ENCODE measurements around the gene SV2C. TPM values are rescaled to one million over a fixed set of nuclear protein-coding genes. Genes with fewer than 3 reads are reported as not detected.

SV2C gene
- total and polyA plus RNA-seq, 2 of the 13 experiments (the other 11 are each of a cell fraction or from before 2014, with no cell fraction given) = not detected

DNA sequence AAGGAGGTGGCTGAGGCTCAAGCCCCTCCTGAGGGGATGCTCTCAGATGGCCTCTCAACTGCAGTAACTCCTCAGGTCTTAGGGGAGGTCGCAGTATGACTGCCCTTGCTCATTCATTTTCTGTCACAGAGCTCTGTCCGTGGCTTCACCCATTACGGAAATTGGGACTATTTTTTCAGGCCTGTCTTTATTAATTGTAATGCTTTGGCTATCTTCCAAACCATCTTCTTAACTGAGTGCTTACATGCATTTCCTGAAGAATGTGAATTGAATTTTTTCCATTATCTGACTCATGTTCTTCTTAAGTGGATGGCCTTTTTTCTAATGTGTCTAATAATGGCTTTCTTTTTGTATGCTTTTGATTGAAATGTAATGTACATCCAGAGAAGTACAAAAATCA, 36.4 kb upstream of the SV2C start:
- Histone ChIP-seq H3K9me3 (ENCODE audit: low read length) (no peaks in the 10 kb centered on the region), H4K20me1 (ENCODE audit: insufficient read depth, low read length) (no peaks in the 10 kb centered on the region), H2AFZ (ENCODE audit: low read length) (no peak overlapping the region), H3K4me3 (replicated peaks in 1 of 3; ENCODE audit: insufficient read depth in 1 of 3, low read depth in 2 of 3, low read length in 3 of 3) (no peak overlapping the region), H3K79me2 (ENCODE audit: insufficient read depth, low read length) (no peaks in the 10 kb centered on the region), H3K9ac (ENCODE audit: insufficient read depth, low read depth, low read length) (no peak overlapping the region), H3K36me3 (replicated peaks in 1 of 2; ENCODE audit: control insufficient read depth in 1 of 2, insufficient read depth in 2 of 2, low read length in 2 of 2) (no peaks in the 10 kb centered on the region), H3K4me2 (ENCODE audit: low read depth, low read length) (no peak overlapping the region), H3K27me3 (ENCODE audit: control insufficient read depth in 1 of 2, insufficient read depth in 2 of 2, low read length in 2 of 2) (no peaks in the 10 kb centered on the region), H3K27ac (ENCODE audit: extremely low read length, insufficient read depth, low read length) (no peak overlapping the region), H3K4me1 (ENCODE audit: insufficient read depth, low read length) (no peaks in the 10 kb centered on the region)
- DNase-seq (ENCODE audit: low spot score) (no peak), ATAC-seq (no peak), FAIRE-seq (no peak)
- POLR2A ChIA-PET = no interaction called here
- WGBS (ENCODE audit: low lambda C conversion rate) = 6% methylated on average over 3 of the region's 3 CpGs
- intact Hi-C loops (cut with micrococcal nuclease; ENCODE audit: unreplicated experiment) = no loop called here
- TF ChIP-seq ZNF431 (CRISPR knock-in tag; IDR thresholded peaks at IDR 0.05; ENCODE audit: borderline replicate concordance, low read depth) = no peak
- TF ChIP-seq, protein P1, sequence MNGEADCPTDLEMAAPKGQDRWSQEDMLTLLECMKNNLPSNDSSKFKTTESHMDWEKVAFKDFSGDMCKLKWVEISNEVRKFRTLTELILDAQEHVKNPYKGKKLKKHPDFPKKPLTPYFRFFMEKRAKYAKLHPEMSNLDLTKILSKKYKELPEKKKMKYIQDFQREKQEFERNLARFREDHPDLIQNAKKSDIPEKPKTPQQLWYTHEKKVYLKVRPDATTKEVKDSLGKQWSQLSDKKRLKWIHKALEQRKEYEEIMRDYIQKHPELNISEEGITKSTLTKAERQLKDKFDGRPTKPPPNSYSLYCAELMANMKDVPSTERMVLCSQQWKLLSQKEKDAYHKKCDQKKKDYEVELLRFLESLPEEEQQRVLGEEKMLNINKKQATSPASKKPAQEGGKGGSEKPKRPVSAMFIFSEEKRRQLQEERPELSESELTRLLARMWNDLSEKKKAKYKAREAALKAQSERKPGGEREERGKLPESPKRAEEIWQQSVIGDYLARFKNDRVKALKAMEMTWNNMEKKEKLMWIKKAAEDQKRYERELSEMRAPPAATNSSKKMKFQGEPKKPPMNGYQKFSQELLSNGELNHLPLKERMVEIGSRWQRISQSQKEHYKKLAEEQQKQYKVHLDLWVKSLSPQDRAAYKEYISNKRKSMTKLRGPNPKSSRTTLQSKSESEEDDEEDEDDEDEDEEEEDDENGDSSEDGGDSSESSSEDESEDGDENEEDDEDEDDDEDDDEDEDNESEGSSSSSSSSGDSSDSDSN (CRISPR knock-in tag; IDR thresholded peaks at IDR 0.05) = no peak
- TF ChIP-seq ZBTB37 (CRISPR knock-in tag; IDR thresholded peaks at IDR 0.05) = no peak
- TF ChIP-seq ZMAT3 (CRISPR knock-in tag; conservative IDR thresholded peaks at IDR 0.05) = no peak
- CTCF ChIA-PET (ENCODE audit: low intra/inter-chr PET ratio, low total read pairs) = no interaction called here
- in situ Hi-C loops (cut with HindIII; ENCODE audit: extremely low pct_ligation_motif_present, low pct_unique_long_range_greater_than_20kb) = no loop called here
- no TSS peak for BruUV-seq (replicated peaks)

- H3K36me3 ChIP-seq (replicated peaks in 1 of 2; ENCODE audit: control insufficient read depth in 1 of 2, insufficient read depth in 2 of 2, low read length in 2 of 2) = no peaks in the 10 kb centered on the region
- intact Hi-C loops (cut with micrococcal nuclease; ENCODE audit: unreplicated experiment) = no loop called here
- H3K4me1 ChIP-seq (ENCODE audit: insufficient read depth, low read length) = no peaks in the 10 kb centered on the region
- TF ChIP-seq MIER2 (CRISPR knock-in tag; IDR thresholded peaks at IDR 0.05) (no peak), SOX6 (IDR thresholded peaks at IDR 0.05) (no peak), SOX6 (CRISPR knock-in tag; IDR thresholded peaks at IDR 0.05) (no peak), NFE2 (CRISPR knock-in tag; IDR thresholded peaks at IDR 0.05) (no peak), GLI4 (CRISPR knock-in tag; IDR thresholded peaks at IDR 0.05; ENCODE audit: borderline replicate concordance) (no peak), ATF7 (IDR thresholded peaks at IDR 0.05) (peak; percentile 4; the same call in 1 of the 2 replicates), ATF7 (CRISPR knock-in tag; IDR thresholded peaks at IDR 0.05) (no peak), ONECUT2 (CRISPR knock-in tag; IDR thresholded peaks at IDR 0.05) (no peak), GABPA (IDR thresholded peaks at IDR 0.05; ENCODE audit: low read depth, low read length) (no peak), GABPA (CRISPR knock-in tag; IDR thresholded peaks at IDR 0.05; ENCODE audit: low read depth) (no peak), PRMT3 (CRISPR knock-in tag; IDR thresholded peaks at IDR 0.05; ENCODE audit: borderline replicate concordance, low read depth) (no peak)
- no peak overlapping the region for H2AFZ ChIP-seq (ENCODE audit: low read length)
- FAIRE-seq = no peak
- H3K9me3 ChIP-seq (ENCODE audit: low read length) = no peaks in the 10 kb centered on the region
- no peak overlapping the region for H3K4me2 ChIP-seq (ENCODE audit: low read depth, low read length)
- POLR2A ChIA-PET = no interaction called here
- no peaks in the 10 kb centered on the region for H4K20me1 ChIP-seq (ENCODE audit: insufficient read depth, low read length)
- no peaks in the 10 kb centered on the region for H3K79me2 ChIP-seq (ENCODE audit: insufficient read depth, low read length)
- WGBS (ENCODE audit: low lambda C conversion rate) = 0% methylated on average over 1 of the region's 1 CpG
- no peak overlapping the region for H3K4me3 ChIP-seq (replicated peaks in 1 of 3; ENCODE audit: insufficient read depth in 1 of 3, low read depth in 2 of 3, low read length in 3 of 3)
- no peak overlapping the region for H3K9ac ChIP-seq (ENCODE audit: insufficient read depth, low read depth, low read length)
- no peak for ATAC-seq
- no peak overlapping the region for H3K27ac ChIP-seq (ENCODE audit: extremely low read length, insufficient read depth, low read length)
- no peaks in the 10 kb centered on the region for H3K27me3 ChIP-seq (ENCODE audit: control insufficient read depth in 1 of 2, insufficient read depth in 2 of 2, low read length in 2 of 2)
- no peak for DNase-seq (ENCODE audit: low spot score)
- in situ Hi-C loops (cut with HindIII; ENCODE audit: extremely low pct_ligation_motif_present, low pct_unique_long_range_greater_than_20kb) = no loop called here
- no TSS peak for BruUV-seq (replicated peaks)
- CTCF ChIA-PET (ENCODE audit: low intra/inter-chr PET ratio, low total read pairs) = no interaction called here
Observed at GRCh38 chr5:76050134-76050533, 33.0 kb upstream of the SV2C start.
